Measurements from ENCODE around the gene CRMP1.

Gene CRMP1

GRCh38 chr4:5823542-5824211, 69.2 kb downstream of the CRMP1 start:
- Histone ChIP-seq H3K4me2 (ENCODE audit: insufficient read depth, low read length) (no peak overlapping the region), H3K27me3 (ENCODE audit: insufficient read depth, low read length, poor library complexity) (no peaks in the 10 kb centered on the region), H3K36me3 (ENCODE audit: insufficient read depth, low read length) (no peaks in the 10 kb centered on the region), H2AFZ (ENCODE audit: low read depth, low read length) (no peak overlapping the region), H3K79me2 (ENCODE audit: insufficient read depth, low read length) (no peaks in the 10 kb centered on the region), H3K9me3 (ENCODE audit: insufficient read depth, low read length, severe bottlenecking) (no peaks in the 10 kb centered on the region), H3K9ac (ENCODE audit: low read depth, low read length) (no peak overlapping the region), H3K4me3 (ENCODE audit: low read depth in 1 of 2, low read length in 2 of 2) (no peak overlapping the region), H3K4me1 (ENCODE audit: insufficient read depth, low read length) (no peaks in the 10 kb centered on the region), H4K20me1 (ENCODE audit: insufficient read depth, low read length) (no peaks in the 10 kb centered on the region), H3K27ac (ENCODE audit: low read length) (no peak overlapping the region)
- TF ChIP-seq EZH2 (IDR thresholded peaks at IDR 0.05; ENCODE audit: borderline replicate concordance, low read depth, low read length, severe bottlenecking): no peak
- TF ChIP-seq, protein P1, sequence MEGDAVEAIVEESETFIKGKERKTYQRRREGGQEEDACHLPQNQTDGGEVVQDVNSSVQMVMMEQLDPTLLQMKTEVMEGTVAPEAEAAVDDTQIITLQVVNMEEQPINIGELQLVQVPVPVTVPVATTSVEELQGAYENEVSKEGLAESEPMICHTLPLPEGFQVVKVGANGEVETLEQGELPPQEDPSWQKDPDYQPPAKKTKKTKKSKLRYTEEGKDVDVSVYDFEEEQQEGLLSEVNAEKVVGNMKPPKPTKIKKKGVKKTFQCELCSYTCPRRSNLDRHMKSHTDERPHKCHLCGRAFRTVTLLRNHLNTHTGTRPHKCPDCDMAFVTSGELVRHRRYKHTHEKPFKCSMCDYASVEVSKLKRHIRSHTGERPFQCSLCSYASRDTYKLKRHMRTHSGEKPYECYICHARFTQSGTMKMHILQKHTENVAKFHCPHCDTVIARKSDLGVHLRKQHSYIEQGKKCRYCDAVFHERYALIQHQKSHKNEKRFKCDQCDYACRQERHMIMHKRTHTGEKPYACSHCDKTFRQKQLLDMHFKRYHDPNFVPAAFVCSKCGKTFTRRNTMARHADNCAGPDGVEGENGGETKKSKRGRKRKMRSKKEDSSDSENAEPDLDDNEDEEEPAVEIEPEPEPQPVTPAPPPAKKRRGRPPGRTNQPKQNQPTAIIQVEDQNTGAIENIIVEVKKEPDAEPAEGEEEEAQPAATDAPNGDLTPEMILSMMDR (IDR thresholded peaks at IDR 0.05; ENCODE audit: borderline replicate concordance, extremely low read depth, low read length, poor library complexity, severe bottlenecking): no peak
- no peak for ATAC-seq (ENCODE audit: insufficient read depth, low read depth)
- no peak for DNase-seq

GRCh38 chr4:5822619-5823018, 70.3 kb downstream of the CRMP1 start:
- Histone ChIP-seq H3K36me3 (ENCODE audit: insufficient read depth, low read length) (no peaks in the 10 kb centered on the region), H3K27ac (ENCODE audit: low read length) (no peak overlapping the region), H3K4me3 (ENCODE audit: low read depth in 1 of 2, low read length in 2 of 2) (no peak overlapping the region), H3K4me2 (ENCODE audit: insufficient read depth, low read length) (no peak overlapping the region), H3K9me3 (ENCODE audit: insufficient read depth, low read length, severe bottlenecking) (no peaks in the 10 kb centered on the region), H2AFZ (ENCODE audit: low read depth, low read length) (no peak overlapping the region), H3K9ac (ENCODE audit: low read depth, low read length) (no peak overlapping the region), H4K20me1 (ENCODE audit: insufficient read depth, low read length) (no peaks in the 10 kb centered on the region), H3K27me3 (ENCODE audit: insufficient read depth, low read length, poor library complexity) (no peaks in the 10 kb centered on the region), H3K4me1 (ENCODE audit: insufficient read depth, low read length) (no peaks in the 10 kb centered on the region), H3K79me2 (ENCODE audit: insufficient read depth, low read length) (no peaks in the 10 kb centered on the region)
- DNase-seq (no peak), ATAC-seq (ENCODE audit: insufficient read depth, low read depth) (no peak)
- TF ChIP-seq, protein P1 (IDR thresholded peaks at IDR 0.05; ENCODE audit: borderline replicate concordance, extremely low read depth, low read length, poor library complexity, severe bottlenecking): no peak
- TF ChIP-seq EZH2 (IDR thresholded peaks at IDR 0.05; ENCODE audit: borderline replicate concordance, low read depth, low read length, severe bottlenecking): no peak

GRCh38 chr4:5821665-5822358, 71.1 kb downstream of the CRMP1 start:
- Histone ChIP-seq H2AFZ (ENCODE audit: low read depth, low read length) (no peak overlapping the region), H3K79me2 (ENCODE audit: insufficient read depth, low read length) (no peaks in the 10 kb centered on the region), H4K20me1 (ENCODE audit: insufficient read depth, low read length) (no peaks in the 10 kb centered on the region), H3K4me1 (ENCODE audit: insufficient read depth, low read length) (no peaks in the 10 kb centered on the region), H3K36me3 (ENCODE audit: insufficient read depth, low read length) (no peaks in the 10 kb centered on the region), H3K27me3 (ENCODE audit: insufficient read depth, low read length, poor library complexity) (no peaks in the 10 kb centered on the region), H3K4me3 (ENCODE audit: low read depth in 1 of 2, low read length in 2 of 2) (no peak overlapping the region), H3K27ac (ENCODE audit: low read length) (no peak overlapping the region), H3K9me3 (ENCODE audit: insufficient read depth, low read length, severe bottlenecking) (no peaks in the 10 kb centered on the region), H3K4me2 (ENCODE audit: insufficient read depth, low read length) (no peak overlapping the region), H3K9ac (ENCODE audit: low read depth, low read length) (no peak overlapping the region)
- ATAC-seq (ENCODE audit: insufficient read depth, low read depth): no peak
- TF ChIP-seq, protein P1 (IDR thresholded peaks at IDR 0.05; ENCODE audit: borderline replicate concordance, extremely low read depth, low read length, poor library complexity, severe bottlenecking): peak; percentile 74
- TF ChIP-seq EZH2 (IDR thresholded peaks at IDR 0.05; ENCODE audit: borderline replicate concordance, low read depth, low read length, severe bottlenecking): no peak
- DNase-seq: peak; percentile 5
